H9 (cell line): ENCODE results near the gene CLC. TPM values are rescaled to one million over a fixed set of nuclear protein-coding genes. Genes with fewer than 3 reads are reported as not detected.

ENCODE experiments used
- DNase-seq: peaks from one replicate; pipeline ENCODE4 v3.0.0-alpha.2; 2017
- H2AFZ ChIP-seq: one replicate; pipeline ENCODE4 v1.6.1; 2013; ENCODE audit warnings: mild to moderate bottlenecking, low read length, control low read depth, moderate library complexity
- H2AK5ac ChIP-seq: 2 replicates; pipeline ENCODE4 v1.6.1; 2013; ENCODE audit warnings: low read length, control low read depth, mixed read lengths; ENCODE audit not compliant: insufficient read length
- H2BK120ac ChIP-seq: one replicate; pipeline ENCODE4 v1.6.1; 2013; ENCODE audit warnings: low read depth, mild to moderate bottlenecking, low read length, control low read depth, inconsistent platforms; ENCODE audit not compliant: poor library complexity, severe bottlenecking
- H2BK12ac ChIP-seq: 2 replicates; pipeline ENCODE4 v1.6.1; 2013; ENCODE audit warnings: low read length, control low read depth, mixed read lengths, low read depth; ENCODE audit not compliant: insufficient read length
- H2BK15ac ChIP-seq: 2 replicates; pipeline ENCODE4 v1.6.1; 2013; ENCODE audit warnings: low read depth, low read length, control low read depth
- H2BK20ac ChIP-seq: one replicate; pipeline ENCODE4 v1.6.1; 2013; ENCODE audit warnings: low read depth, mild to moderate bottlenecking, low read length, control low read depth, inconsistent platforms; ENCODE audit not compliant: poor library complexity, severe bottlenecking
- H2BK5ac ChIP-seq: 2 replicates; pipeline ENCODE4 v1.6.1; 2013; ENCODE audit warnings: low read length, control low read depth, mixed read lengths; ENCODE audit not compliant: insufficient read length
- H3K14ac ChIP-seq: 2 replicates; pipeline ENCODE4 v1.6.1; 2013; ENCODE audit warnings: low read length, control low read depth; ENCODE audit not compliant: insufficient read depth
- H3K18ac ChIP-seq: 2 replicates; pipeline ENCODE4 v1.6.1; 2013; ENCODE audit warnings: low read depth, mild to moderate bottlenecking, mixed read lengths, low read length, control low read depth; ENCODE audit not compliant: insufficient read length
- H3K23ac ChIP-seq: 2 replicates; pipeline ENCODE4 v1.6.1; 2013; ENCODE audit warnings: low read length, control low read depth, mixed read lengths, low read depth; ENCODE audit not compliant: insufficient read length
- H3K23me2 ChIP-seq: 2 replicates; pipeline ENCODE4 v1.6.1; 2013; ENCODE audit warnings: low read depth, mild to moderate bottlenecking, mixed read lengths, low read length, control low read depth; ENCODE audit not compliant: insufficient read length, poor library complexity, severe bottlenecking
- H3K27ac ChIP-seq: 2 replicates; pipeline ENCODE4 v1.5.1; 2013; ENCODE audit warnings: low read length, control low read depth, mixed read lengths, low read depth; ENCODE audit not compliant: insufficient read length
- H3K27me3 ChIP-seq: 2 replicates; pipeline ENCODE4 v1.6.1; 2013; ENCODE audit warnings: low read length, control low read depth, inconsistent platforms; ENCODE audit not compliant: insufficient read depth
- H3K4ac ChIP-seq: 2 replicates; pipeline ENCODE4 v1.6.1; 2013; ENCODE audit warnings: low read depth, mild to moderate bottlenecking, control low read depth, inconsistent platforms, low read length, moderate library complexity
- H3K4me1 ChIP-seq: 2 replicates; pipeline ENCODE4 v1.6.1; 2013; ENCODE audit warnings: low read length, control low read depth, inconsistent platforms; ENCODE audit not compliant: insufficient read depth
- H3K4me2 ChIP-seq: 2 replicates; pipeline ENCODE4 v1.6.1; 2013; ENCODE audit warnings: low read length, control low read depth, mixed read lengths; ENCODE audit not compliant: insufficient read length, insufficient read depth
- H3K56ac ChIP-seq: 2 replicates; pipeline ENCODE4 v1.6.1; 2013; ENCODE audit warnings: low read depth, mild to moderate bottlenecking, mixed read lengths, low read length, control low read depth; ENCODE audit not compliant: insufficient read length
- H3K79me1 ChIP-seq: 2 replicates; pipeline ENCODE4 v1.6.1; 2013; ENCODE audit warnings: low read depth, mild to moderate bottlenecking, moderate library complexity, low read length, control low read depth, inconsistent platforms; ENCODE audit not compliant: insufficient read depth, poor library complexity, severe bottlenecking
- H3K79me2 ChIP-seq: 2 replicates; pipeline ENCODE4 v1.6.1; 2013; ENCODE audit warnings: low read length, control low read depth, inconsistent platforms; ENCODE audit not compliant: insufficient read depth
- H3K9ac ChIP-seq: 2 replicates; pipeline ENCODE4 v1.6.1; 2013; ENCODE audit warnings: low read length, control low read depth, mixed read lengths; ENCODE audit not compliant: insufficient read length; ENCODE audit errors: extremely low read depth
- H3K9me3 ChIP-seq: one replicate; pipeline ENCODE4 v1.6.1; 2013; ENCODE audit warnings: low read depth, low read length, inconsistent platforms; ENCODE audit not compliant: control insufficient read depth
- H3T11ph ChIP-seq: one replicate; pipeline ENCODE4 v1.6.1; 2013; ENCODE audit warnings: mild to moderate bottlenecking, low read length, control low read depth, inconsistent platforms
- H4K20me1 ChIP-seq: one replicate; pipeline ENCODE4 v1.6.1; 2013; ENCODE audit not compliant: control insufficient read depth, insufficient read length, insufficient read depth
- H4K5ac ChIP-seq: 2 replicates; pipeline ENCODE4 v1.6.1; 2013; ENCODE audit warnings: low read depth, mild to moderate bottlenecking, mixed read lengths, low read length, control low read depth; ENCODE audit not compliant: insufficient read length
- H4K8ac ChIP-seq: replicated peaks from 2 replicates; pipeline ENCODE4 v1.6.1; 2013; ENCODE audit warnings: low read length, control low read depth, mixed read lengths, low read depth; ENCODE audit not compliant: insufficient read length
- H4K91ac ChIP-seq: 2 replicates; pipeline ENCODE4 v1.6.1; 2013; ENCODE audit warnings: low read depth, mild to moderate bottlenecking, moderate library complexity, mixed read lengths, low read length, control low read depth; ENCODE audit not compliant: insufficient read length
- H3K27ac Mint-ChIP-seq, 3 experiments: 2 replicates in 2 of 3; 3 replicates in 1 of 3; pipeline ENCODE4 v1.8.0; 2020 to 2021; ENCODE audit warnings: mixed read lengths in 3 of 3, mild to moderate bottlenecking in 1 of 3, moderate library complexity in 1 of 3
- H3K27me3 Mint-ChIP-seq: 2 replicates; pipeline ENCODE4 v1.8.0; 2021; ENCODE audit warnings: low read depth, mild to moderate bottlenecking, moderate library complexity, mixed read lengths
- H3K36me3 Mint-ChIP-seq, 3 experiments: 2 replicates in 2 of 3; 3 replicates in 1 of 3; pipeline ENCODE4 v1.8.0; 2020 to 2021; ENCODE audit warnings: low read depth in 3 of 3, mixed read lengths in 3 of 3; ENCODE audit not compliant: insufficient read depth in 1 of 3
- H3K4me1 Mint-ChIP-seq, 2 experiments: 2 replicates each; pipeline ENCODE4 v1.8.0; 2020; ENCODE audit warnings: mixed read lengths in 2 of 2
- H3K4me3 Mint-ChIP-seq, 2 experiments: 2 replicates in 1 of 2; 3 replicates in 1 of 2; pipeline ENCODE4 v1.8.0; 2020 to 2021; ENCODE audit warnings: mild to moderate bottlenecking in 2 of 2, mixed read lengths in 2 of 2, moderate library complexity in 1 of 2
- H3K9me3 Mint-ChIP-seq, 2 experiments: 2 replicates in 1 of 2; 3 replicates in 1 of 2; pipeline ENCODE4 v1.8.0; 2020; ENCODE audit warnings: mild to moderate bottlenecking in 2 of 2, mixed read lengths in 2 of 2, moderate library complexity in 1 of 2
- CTCF ChIP-seq: fragments of 200-600 bp; sonication (generic); conservative IDR thresholded peaks from 3 replicates; pipeline ENCODE4 v1.8.0; 2021; ENCODE audit warnings: antibody characterized with exemption, mild to moderate bottlenecking
- WGBS: extraction: QIAGEN DNeasy Blood & Tissue Kit; methylation state at CpG from one replicate; pipeline ENCODE4 v1.1.7; 2013; ENCODE audit warnings: missing lambda C conversion rate, low lambda C conversion rate, mixed read lengths; ENCODE audit not compliant: insufficient read length; ENCODE audit errors: extremely low coverage; 5-methylcytosine and 5-hydroxymethylcytosine counted together
- total RNA-seq: library from RNA; stranded (reverse); gene quantifications from 2 replicates; pipeline ENCODE4 v1.2.1, GENCODE V29; 2021

Gene CLC
- total RNA-seq, 1 experiment from 2014 or later: 0.39 TPM

- no peak for TF ChIP-seq CTCF
- no CpG with 5 or more reads among the region's 3 CpGs for WGBS
- H3K4me3 Mint-ChIP-seq: no peak overlapping the region
Measured at GRCh38 chr19:39686739-39687138, 51.1 kb downstream of the CLC start.

More at GRCh38 chr19:39686739-39687138, 51.1 kb downstream of the CLC start:
- Histone ChIP-seq H3K79me1 (no peaks in the 10 kb centered on the region), H3K14ac (no peak overlapping the region), H2BK12ac (no peak overlapping the region), H3K23me2 (no peaks in the 10 kb centered on the region), H3K27ac (no peak overlapping the region), H3K4me1 (peaks cover 6% of the 10 kb centered on the region; the same call in 1 of the 2 replicates), H4K91ac (no peak overlapping the region), H3K9me3 (no peaks in the 10 kb centered on the region), H3K79me2 (no peaks in the 10 kb centered on the region), H4K8ac (no peak overlapping the region), H2AFZ (no peak overlapping the region), H3K4ac (no peak overlapping the region), H3K27me3 (no peaks in the 10 kb centered on the region), H3K9ac (no peak overlapping the region), H4K5ac (no peak overlapping the region), H3K23ac (no peak overlapping the region), H2BK20ac (no peak overlapping the region), H2AK5ac (no peak overlapping the region), H4K20me1 (no peaks in the 10 kb centered on the region), H2BK120ac (no peak overlapping the region), H3T11ph (no peak overlapping the region), H3K56ac (no peak overlapping the region), H3K18ac (no peak overlapping the region), H3K4me2 (no peak overlapping the region), H2BK5ac (no peak overlapping the region), H2BK15ac (no peak overlapping the region)
- H3K9me3 Mint-ChIP-seq: peaks cover 0 to 3% of the 10 kb centered on the region in 2 experiments; a peak in 1 of 5 replicates
- H3K36me3 Mint-ChIP-seq: no peaks in the 10 kb centered on the region
- peaks cover 16 to 18% of the 10 kb centered on the region in 2 experiments for H3K4me1 Mint-ChIP-seq
- no peaks in the 10 kb centered on the region for H3K27me3 Mint-ChIP-seq
- no peak for DNase-seq
- H3K27ac Mint-ChIP-seq: no peak overlapping the region
